Transverse colon (tissue), 4 donors: ENCODE measurements around the gene RAI1. TPM values are rescaled to one million over a fixed set of nuclear protein-coding genes. Genes with fewer than 3 reads are reported as not detected.

Source experiments
- DNase-seq: peaks from one replicate; pipeline ENCODE4 v3.0.0-alpha.2; 2019
- H3K27ac ChIP-seq, 4 donors: fragments of 200-600 bp; sonication (generic); 2 replicates each; pipeline ENCODE4 v1.5.1; 2016 to 2018; ENCODE audit warnings: inconsistent platforms in 4 of 4
- H3K27me3 ChIP-seq: fragments of 200-600 bp; sonication (generic); 2 replicates; pipeline ENCODE4 v1.5.1; 2017; ENCODE audit warnings: inconsistent platforms
- H3K36me3 ChIP-seq, 4 donors: fragments of 200-600 bp; sonication (generic); 2 replicates each; pipeline ENCODE4 v1.5.1; 2017 to 2019; ENCODE audit warnings: inconsistent platforms in 4 of 4
- H3K4me1 ChIP-seq, 4 donors: fragments of 200-600 bp; sonication (generic); 2 replicates each; pipeline ENCODE4 v1.5.1; 2017 to 2020; ENCODE audit warnings: inconsistent platforms in 4 of 4
- H3K4me3 ChIP-seq, 4 donors: fragments of 200-600 bp; sonication (generic); 1 replicate in 1 of 4; 2 replicates in 3 of 4; pipeline versions ENCODE4 v1.5.1 to v1.6.1; 2017 to 2019; ENCODE audit warnings: inconsistent platforms in 4 of 4
- H3K9me3 ChIP-seq, 2 donors: fragments of 200-600 bp; sonication (generic); 2 replicates each; pipeline ENCODE4 v1.5.1; 2017 to 2019; ENCODE audit warnings: inconsistent platforms in 2 of 2
- EP300 ChIP-seq: sonication (generic); formaldehyde crosslinking; IDR thresholded peaks from one replicate; pipeline ENCODE4 v1.6.1; 2017; ENCODE audit warnings: antibody characterized with exemption, low read depth
- POLR2A ChIP-seq: fragments of 450-650 bp; IDR thresholded peaks from one replicate; pipeline ENCODE4 v1.6.1; 2016; ENCODE audit warnings: antibody characterized with exemption, mild to moderate bottlenecking, moderate library complexity
- POLR2AphosphoS5 ChIP-seq, 3 donors: sonication (generic); formaldehyde crosslinking; IDR thresholded peaks; one replicate each; pipeline ENCODE4 v1.6.1; 2016; ENCODE audit warnings: antibody characterized with exemption in 3 of 3
- WGBS, 2 donors: methylation state at CpG; one replicate each; pipeline ENCODE4 v1.1.5; 2018; ENCODE audit warnings: low coverage in 1 of 2; 5-methylcytosine and 5-hydroxymethylcytosine counted together
- in situ Hi-C, 4 donors: fragments of 200-750 bp; cut with MboI; loops; one replicate each; pipeline versions ENCODE4 v1.15.0 to v1.15.1; 2017; ENCODE audit warnings: low sequenced_read_pairs in 3 of 4, low pct_ligation_motif_present in 1 of 4, low pct_unique_long_range_greater_than_20kb in 1 of 4
- intact Hi-C: fragments of 100-400 bp; cut with DNase I; formaldehyde crosslinking; loops from one replicate; pipeline ENCODE4 v1.15.1; 2023; ENCODE audit warnings: low total_unique reads
- total RNA-seq, 4 donors: library from RNA; depleted of rRNA; stranded (reverse); fragments of >200 nt; gene quantifications; one replicate each; pipeline ENCODE4 v1.1.0, GENCODE V29; 2016
- TF ChIP-seq, protein P1 (sequence below), 5 experiments: fragments of 200-600 bp in 3 of 5; fragments of 450-650 bp in 2 of 5; sonication (generic) in 3 of 5; IDR thresholded peaks; 1 replicate in 2 of 5; 2 replicates in 3 of 5; pipeline ENCODE4 v1.5.1; 2016 to 2017; ENCODE audit warnings: antibody characterized with exemption in 5 of 5, inconsistent platforms in 3 of 5, mild to moderate bottlenecking in 2 of 5, moderate library complexity in 1 of 5

Gene RAI1
- total RNA-seq, 4 donors from 2014 or later, result 14.1 to 163 (median 34.6) TPM

- no peak overlapping the region for H3K27ac ChIP-seq
- no peak for DNase-seq
- WGBS, 2 donors, result 88% methylated on average over 33 of the region's 33 CpGs; no CpG with 5 or more reads in 1 of the 2 donors
Observed at GRCh38 chr17:17745476-17746455, 64.5 kb downstream of the RAI1 start.

GRCh38 chr17:17748179-17748578 is 66.9 kb downstream of the RAI1 start:
- in situ Hi-C loops, result no loop called here
- H3K4me3 ChIP-seq, result no peak overlapping the region
- no peaks in the 10 kb centered on the region for H3K36me3 ChIP-seq
- no peak overlapping the region for H3K27ac ChIP-seq
- no peak for TF ChIP-seq EP300
- TF ChIP-seq POLR2AphosphoS5 (IDR thresholded peaks at IDR 0.05), result no peak
- TF ChIP-seq, protein P1, sequence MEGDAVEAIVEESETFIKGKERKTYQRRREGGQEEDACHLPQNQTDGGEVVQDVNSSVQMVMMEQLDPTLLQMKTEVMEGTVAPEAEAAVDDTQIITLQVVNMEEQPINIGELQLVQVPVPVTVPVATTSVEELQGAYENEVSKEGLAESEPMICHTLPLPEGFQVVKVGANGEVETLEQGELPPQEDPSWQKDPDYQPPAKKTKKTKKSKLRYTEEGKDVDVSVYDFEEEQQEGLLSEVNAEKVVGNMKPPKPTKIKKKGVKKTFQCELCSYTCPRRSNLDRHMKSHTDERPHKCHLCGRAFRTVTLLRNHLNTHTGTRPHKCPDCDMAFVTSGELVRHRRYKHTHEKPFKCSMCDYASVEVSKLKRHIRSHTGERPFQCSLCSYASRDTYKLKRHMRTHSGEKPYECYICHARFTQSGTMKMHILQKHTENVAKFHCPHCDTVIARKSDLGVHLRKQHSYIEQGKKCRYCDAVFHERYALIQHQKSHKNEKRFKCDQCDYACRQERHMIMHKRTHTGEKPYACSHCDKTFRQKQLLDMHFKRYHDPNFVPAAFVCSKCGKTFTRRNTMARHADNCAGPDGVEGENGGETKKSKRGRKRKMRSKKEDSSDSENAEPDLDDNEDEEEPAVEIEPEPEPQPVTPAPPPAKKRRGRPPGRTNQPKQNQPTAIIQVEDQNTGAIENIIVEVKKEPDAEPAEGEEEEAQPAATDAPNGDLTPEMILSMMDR (IDR thresholded peaks at IDR 0.05), result no peak
- TF ChIP-seq POLR2A, result no peak
- WGBS, 2 donors, result 87 to 89% methylated on average over 3 of the region's 3 CpGs
- intact Hi-C loops, result no loop called here
- no peaks in the 10 kb centered on the region for H3K27me3 ChIP-seq
- H3K4me1 ChIP-seq, result peaks cover 7 to 40% (median 22%) of the 10 kb centered on the region in 4 donors
- no peak for DNase-seq
- no peaks in the 10 kb centered on the region for H3K9me3 ChIP-seq

More at GRCh38 chr17:17745476-17746455, 64.5 kb downstream of the RAI1 start:
- H3K36me3 ChIP-seq, result no peaks in the 10 kb centered on the region
- intact Hi-C loops (no loop called here), in situ Hi-C loops (no loop called here)
- H3K27me3 ChIP-seq, result no peaks in the 10 kb centered on the region
- H3K9me3 ChIP-seq, result no peaks in the 10 kb centered on the region
- no peak overlapping the region for H3K4me3 ChIP-seq
- TF ChIP-seq, protein P1 (IDR thresholded peaks at IDR 0.05), result no peak
- TF ChIP-seq POLR2AphosphoS5 (IDR thresholded peaks at IDR 0.05) (no peak), POLR2A (no peak), EP300 (no peak)
- H3K4me1 ChIP-seq, result peaks cover 0 to 38% (median 13%) of the 10 kb centered on the region in 4 donors

DNA sequence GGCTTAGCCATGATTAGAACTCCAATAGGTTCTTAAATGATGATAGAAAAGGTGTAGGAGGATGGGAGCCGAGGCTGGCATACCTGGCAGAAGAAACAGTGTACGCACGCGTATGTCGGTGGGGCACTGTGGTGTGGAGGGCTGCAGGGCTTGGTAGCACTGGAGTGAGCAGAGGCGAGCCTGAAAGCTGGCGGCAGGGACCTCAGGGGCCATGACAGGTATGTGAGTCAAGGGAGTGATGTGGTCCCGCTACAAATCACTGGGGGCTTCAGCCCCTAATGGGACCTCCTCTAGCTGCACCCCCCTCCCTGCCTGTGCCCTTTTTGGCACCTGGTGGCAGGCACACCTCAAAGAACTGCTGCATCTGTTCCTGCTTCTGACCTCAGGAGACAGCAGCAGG is 67.3 kb downstream of the RAI1 start:
- no peak for DNase-seq
- TF ChIP-seq EP300, result no peak
- TF ChIP-seq POLR2AphosphoS5 (IDR thresholded peaks at IDR 0.05), result no peak
- TF ChIP-seq, protein P1 (IDR thresholded peaks at IDR 0.05), result no peak
- TF ChIP-seq POLR2A, result no peak
- in situ Hi-C loops, result no loop called here
- no peaks in the 10 kb centered on the region for H3K9me3 ChIP-seq
- no peak overlapping the region for H3K27ac ChIP-seq
- H3K27me3 ChIP-seq, result no peaks in the 10 kb centered on the region
- WGBS, 2 donors, result 92% methylated on average over 8 of the region's 8 CpGs; no CpG with 5 or more reads in 1 of the 2 donors
- intact Hi-C loops, result no loop called here
- no peak overlapping the region for H3K4me3 ChIP-seq
- H3K4me1 ChIP-seq, result peaks cover 11 to 44% (median 25%) of the 10 kb centered on the region in 4 donors
- H3K36me3 ChIP-seq, result no peaks in the 10 kb centered on the region

DNA sequence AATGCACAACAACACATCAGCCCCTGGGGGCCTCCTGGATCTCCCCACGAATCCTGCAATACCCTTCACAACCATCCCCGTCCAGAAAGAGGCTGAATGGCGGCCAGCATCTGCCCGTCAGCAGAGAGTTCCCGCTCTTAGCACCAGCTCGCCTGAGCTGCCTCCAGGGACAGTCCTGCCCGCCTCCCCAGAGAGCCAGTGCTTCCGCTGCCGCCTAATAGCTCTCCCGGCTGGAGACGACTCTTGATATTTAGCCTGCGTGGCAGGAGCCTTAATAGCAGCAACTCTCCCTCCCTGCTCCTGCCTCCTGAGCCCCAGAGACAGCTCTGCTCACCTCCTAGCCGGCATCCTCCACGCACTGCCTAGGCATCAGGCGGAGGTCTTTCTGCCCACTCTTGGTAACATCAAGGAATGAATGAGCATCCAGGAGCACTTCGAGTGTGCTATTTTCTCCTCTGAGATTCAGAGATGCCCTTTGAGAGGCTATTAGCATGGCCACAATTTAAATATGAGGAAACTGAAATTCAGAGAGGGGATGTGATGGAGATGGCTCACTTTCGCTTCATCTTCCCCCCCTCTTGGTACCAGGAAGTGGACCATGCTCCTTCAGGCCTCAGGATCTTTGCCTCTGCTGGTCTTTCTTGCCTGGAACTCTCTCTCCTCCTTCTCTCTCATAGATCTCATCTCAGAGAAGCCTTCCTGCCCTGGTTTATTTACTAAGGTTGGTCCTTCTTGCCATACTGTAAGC is 67.9 kb downstream of the RAI1 start:
- Histone ChIP-seq H3K4me1 (peaks cover 13 to 46% (median 27%) of the 10 kb centered on the region in 4 donors), H3K27ac (peak overlapping the region in 1 of 4 donors; percentile 4), H3K36me3 (no peaks in the 10 kb centered on the region), H3K9me3 (no peaks in the 10 kb centered on the region), H3K4me3 (no peak overlapping the region), H3K27me3 (no peaks in the 10 kb centered on the region)
- TF ChIP-seq, protein P1 (IDR thresholded peaks at IDR 0.05), result no peak
- no peak for TF ChIP-seq POLR2A
- intact Hi-C loops, result no loop called here
- no peak for DNase-seq
- WGBS, 2 donors, result 83% methylated on average over 16 of the region's 17 CpGs; no CpG with 5 or more reads in 1 of the 2 donors
- in situ Hi-C loops, result no loop called here
